T-helper 2 cell treated with Interferon-gamma antibody and Interleukin-4, amounts not matched to agents 100 ng/mL and 5 ng/mL, for 36 hours (primary cell): ENCODE results near the gene PPP2R5D. TPM values are rescaled to one million over a fixed set of nuclear protein-coding genes. Genes with fewer than 3 reads are reported as not detected.
"Not testable (repeated sequence)": the region's sequence is repeated elsewhere in the genome, so short reads cannot be mapped to it uniquely, and the experiment has no call there.

ENCODE experiments used
- intact Hi-C: fragments of 100-400 bp; cut with micrococcal nuclease; formaldehyde crosslinking; loops from one replicate; pipeline ENCODE4 v1.15.1; 2023
- total RNA-seq: library from RNA; stranded (reverse); gene quantifications from 2 replicates; pipeline ENCODE4 v1.2.3, GENCODE V29; 2022

The PPP2R5D gene
- total RNA-seq, 1 donor from 2014 or later = 52.6 TPM

GRCh38 chr6:43021270-43022047 lies 37.1 kb downstream of the PPP2R5D start, which contains the start of gene RRP36:
Gene RRP36, plus strand, starts transcription at chr6:43021623. Its CDS starts 32 bp downstream, at chr6:43021655.
- intact Hi-C loops = loop anchor here (1.0 kb wide), 1 partner anchor 7 kb away; the partner anchor contains the start of gene KLHDC3

- intact Hi-C loops = no loop called here
These were observed 40.1 kb downstream of the PPP2R5D start for GRCh38 chr6:43024436-43024835.

- intact Hi-C loops = no loop called here
These were observed 42.0 kb downstream of the PPP2R5D start for GRCh38 chr6:43026365-43026764.

GRCh38 chr6:43029120-43029519 lies 44.8 kb downstream of the PPP2R5D start:
- intact Hi-C loops = no loop called here

GRCh38 chr6:43032326-43032725 lies 48.0 kb downstream of the PPP2R5D start:
- intact Hi-C loops = no loop called here

- intact Hi-C loops = no loop called here
These were observed 49.3 kb downstream of the PPP2R5D start for GRCh38 chr6:43033496-43034189.

GRCh38 chr6:43034190-43034525 lies 49.8 kb downstream of the PPP2R5D start:
- intact Hi-C loops = no loop called here

- intact Hi-C loops = no loop called here
These were observed 51.3 kb downstream of the PPP2R5D start for GRCh38 chr6:43035495-43036194.

- intact Hi-C loops = no loop called here
These were observed 52.3 kb downstream of the PPP2R5D start for GRCh38 chr6:43036712-43037111.

GRCh38 chr6:43037197-43037596 lies 52.8 kb downstream of the PPP2R5D start:
- intact Hi-C loops = no loop called here

- intact Hi-C loops = no loop called here
These were observed 53.3 kb downstream of the PPP2R5D start for GRCh38 chr6:43037706-43038105.

GRCh38 chr6:43038727-43039126 lies 54.4 kb downstream of the PPP2R5D start:
- intact Hi-C loops = no loop called here

GRCh38 chr6:43040542-43041257 lies 56.3 kb downstream of the PPP2R5D start:
- intact Hi-C loops = no loop called here

GRCh38 chr6:43041475-43041874 lies 57.1 kb downstream of the PPP2R5D start:
- intact Hi-C loops = not testable (repeated sequence)

- intact Hi-C loops = no loop called here
These were observed 58.9 kb downstream of the PPP2R5D start for GRCh38 chr6:43043310-43043709.

- intact Hi-C loops = no loop called here
These were observed 61.1 kb downstream of the PPP2R5D start for GRCh38 chr6:43045371-43045930.

- intact Hi-C loops = no loop called here
These were observed 63.6 kb downstream of the PPP2R5D start for GRCh38 chr6:43047998-43048397.

- intact Hi-C loops = loop anchor here (10.0 kb wide), 2 partner anchors 464 to 486 kb away; partner anchors contain the start of genes LRRC73, POLR1C, UBR2 and YIPF3
These were observed 66.6 kb downstream of the PPP2R5D start for GRCh38 chr6:43050981-43051380.

GRCh38 chr6:43052225-43052841 lies 68.0 kb downstream of the PPP2R5D start:
- intact Hi-C loops = loop anchor here (2.0 to 10.0 kb wide), 3 partner anchors 68 to 488 kb away; partner anchors contain the start of genes LRRC73, POLR1C, PPP2R5D and UBR2

GRCh38 chr6:43052842-43053544 lies 68.6 kb downstream of the PPP2R5D start:
- intact Hi-C loops = loop anchor here (1.0 to 10.0 kb wide), 5 partner anchors 39 to 488 kb away; partner anchors contain the start of genes CNPY3, KLHDC3, LRRC73 and POLR1C
